Hepatocyte (in vitro differentiated cells): ENCODE data around the gene ATP8A2.

Experiments used
- EZH2 ChIP-seq: fragments of 200-600 bp; sonication (generic); IDR thresholded peaks from 2 replicates; pipeline ENCODE4 v1.6.1; 2016; ENCODE audit warnings: antibody characterized with exemption, mild to moderate bottlenecking, borderline replicate concordance
- EZH2phosphoT487 ChIP-seq: fragments of 200-600 bp; sonication (generic); IDR thresholded peaks from one replicate; pipeline ENCODE4 v1.6.1; 2018; ENCODE audit warnings: antibody characterized with exemption, mild to moderate bottlenecking, low read depth, moderate library complexity; ENCODE audit not compliant: unreplicated experiment, severe bottlenecking
- TF ChIP-seq, protein P1 (sequence below): fragments of 200-600 bp; sonication (generic); IDR thresholded peaks from 2 replicates; pipeline ENCODE4 v1.5.1; 2016; ENCODE audit warnings: antibody characterized with exemption, mild to moderate bottlenecking; ENCODE audit not compliant: poor library complexity

DNA sequence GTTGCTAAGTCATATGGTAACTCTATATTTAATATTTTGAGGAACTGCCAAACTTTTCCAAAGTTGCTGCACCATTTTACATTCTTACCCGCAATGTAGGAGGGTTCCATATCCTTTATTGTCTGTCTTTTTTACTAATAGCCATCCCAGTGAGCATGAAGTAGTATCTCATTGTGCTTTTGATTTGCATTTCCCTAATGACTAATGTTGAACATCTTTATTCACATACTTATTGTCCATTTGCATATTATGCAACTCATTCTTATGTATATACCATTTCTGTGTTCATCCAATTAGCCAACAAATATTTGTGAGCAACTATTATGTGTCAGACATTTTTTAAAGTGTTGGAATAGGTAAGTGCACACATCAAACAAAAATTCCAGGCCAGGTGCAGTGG, 20.4 kb upstream of the ATP8A2 start:
- TF ChIP-seq, protein P1, sequence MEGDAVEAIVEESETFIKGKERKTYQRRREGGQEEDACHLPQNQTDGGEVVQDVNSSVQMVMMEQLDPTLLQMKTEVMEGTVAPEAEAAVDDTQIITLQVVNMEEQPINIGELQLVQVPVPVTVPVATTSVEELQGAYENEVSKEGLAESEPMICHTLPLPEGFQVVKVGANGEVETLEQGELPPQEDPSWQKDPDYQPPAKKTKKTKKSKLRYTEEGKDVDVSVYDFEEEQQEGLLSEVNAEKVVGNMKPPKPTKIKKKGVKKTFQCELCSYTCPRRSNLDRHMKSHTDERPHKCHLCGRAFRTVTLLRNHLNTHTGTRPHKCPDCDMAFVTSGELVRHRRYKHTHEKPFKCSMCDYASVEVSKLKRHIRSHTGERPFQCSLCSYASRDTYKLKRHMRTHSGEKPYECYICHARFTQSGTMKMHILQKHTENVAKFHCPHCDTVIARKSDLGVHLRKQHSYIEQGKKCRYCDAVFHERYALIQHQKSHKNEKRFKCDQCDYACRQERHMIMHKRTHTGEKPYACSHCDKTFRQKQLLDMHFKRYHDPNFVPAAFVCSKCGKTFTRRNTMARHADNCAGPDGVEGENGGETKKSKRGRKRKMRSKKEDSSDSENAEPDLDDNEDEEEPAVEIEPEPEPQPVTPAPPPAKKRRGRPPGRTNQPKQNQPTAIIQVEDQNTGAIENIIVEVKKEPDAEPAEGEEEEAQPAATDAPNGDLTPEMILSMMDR: no peak
- no peak for TF ChIP-seq EZH2phosphoT487
- TF ChIP-seq EZH2: no peak
